ENCODE data around the gene KCNN3.

Gene KCNN3

GRCh38 chr1:154801234-154802011 lies 68.7 kb downstream of the KCNN3 start:
- no peak overlapping the region for H3K4me3 ChIP-seq (ENCODE audit: low read depth, low read length)
- TF ChIP-seq CTCF (IDR thresholded peaks at IDR 0.05; ENCODE audit: low read depth, low read length): no peak
- DNase-seq (ENCODE audit: low read depth, low spot score): no peak
- in situ Hi-C loops (cut with HindIII; ENCODE audit: low sequenced_read_pairs): no loop called here

GRCh38 chr1:154799188-154799587 lies 70.9 kb downstream of the KCNN3 start:
- no peak for TF ChIP-seq CTCF (IDR thresholded peaks at IDR 0.05; ENCODE audit: low read depth, low read length)
- in situ Hi-C loops (cut with HindIII; ENCODE audit: low sequenced_read_pairs): no loop called here
- DNase-seq (ENCODE audit: low read depth, low spot score): no peak
- H3K4me3 ChIP-seq (ENCODE audit: low read depth, low read length): no peak overlapping the region

- no peak overlapping the region for H3K4me3 ChIP-seq (ENCODE audit: low read depth, low read length)
- DNase-seq (ENCODE audit: low read depth, low spot score): no peak
- in situ Hi-C loops (cut with HindIII; ENCODE audit: low sequenced_read_pairs): no loop called here
- no peak for TF ChIP-seq CTCF (IDR thresholded peaks at IDR 0.05; ENCODE audit: low read depth, low read length)
Observed at GRCh38 chr1:154798645-154799044, 71.4 kb downstream of the KCNN3 start.

- TF ChIP-seq CTCF (IDR thresholded peaks at IDR 0.05; ENCODE audit: low read depth, low read length): no peak
- in situ Hi-C loops (cut with HindIII; ENCODE audit: low sequenced_read_pairs): no loop called here
- no peak overlapping the region for H3K4me3 ChIP-seq (ENCODE audit: low read depth, low read length)
- no peak for DNase-seq (ENCODE audit: low read depth, low spot score)
Observed at GRCh38 chr1:154797175-154797574, 72.9 kb downstream of the KCNN3 start.

GRCh38 chr1:154796303-154796892 lies 73.7 kb downstream of the KCNN3 start:
- no peak overlapping the region for H3K4me3 ChIP-seq (ENCODE audit: low read depth, low read length)
- in situ Hi-C loops (cut with HindIII; ENCODE audit: low sequenced_read_pairs): no loop called here
- no peak for TF ChIP-seq CTCF (IDR thresholded peaks at IDR 0.05; ENCODE audit: low read depth, low read length)
- no peak for DNase-seq (ENCODE audit: low read depth, low spot score)

GRCh38 chr1:154794608-154795007 lies 75.5 kb downstream of the KCNN3 start:
- no peak overlapping the region for H3K4me3 ChIP-seq (ENCODE audit: low read depth, low read length)
- TF ChIP-seq CTCF (IDR thresholded peaks at IDR 0.05; ENCODE audit: low read depth, low read length): no peak
- in situ Hi-C loops (cut with HindIII; ENCODE audit: low sequenced_read_pairs): no loop called here
- DNase-seq (ENCODE audit: low read depth, low spot score): no peak
